Measurements from ENCODE around the gene ERICH6.

GRCh38 chr3:150609988-150610387, 93.7 kb downstream of the ERICH6 start:
- TF ChIP-seq CTCF (IDR thresholded peaks at IDR 0.05) (no peak), POLR2A (IDR thresholded peaks at IDR 0.05) (no peak)

Measured in testis (tissue), 2 donors.